SHP77 (cell line): ENCODE measurements around the gene MRPL37.

ENCODE experiments used
- DNase-seq, 2 experiments: peaks; one replicate each; lab custom pipeline; 2025; lab: John Stamatoyannopoulos, UW

The MRPL37 gene

DNA sequence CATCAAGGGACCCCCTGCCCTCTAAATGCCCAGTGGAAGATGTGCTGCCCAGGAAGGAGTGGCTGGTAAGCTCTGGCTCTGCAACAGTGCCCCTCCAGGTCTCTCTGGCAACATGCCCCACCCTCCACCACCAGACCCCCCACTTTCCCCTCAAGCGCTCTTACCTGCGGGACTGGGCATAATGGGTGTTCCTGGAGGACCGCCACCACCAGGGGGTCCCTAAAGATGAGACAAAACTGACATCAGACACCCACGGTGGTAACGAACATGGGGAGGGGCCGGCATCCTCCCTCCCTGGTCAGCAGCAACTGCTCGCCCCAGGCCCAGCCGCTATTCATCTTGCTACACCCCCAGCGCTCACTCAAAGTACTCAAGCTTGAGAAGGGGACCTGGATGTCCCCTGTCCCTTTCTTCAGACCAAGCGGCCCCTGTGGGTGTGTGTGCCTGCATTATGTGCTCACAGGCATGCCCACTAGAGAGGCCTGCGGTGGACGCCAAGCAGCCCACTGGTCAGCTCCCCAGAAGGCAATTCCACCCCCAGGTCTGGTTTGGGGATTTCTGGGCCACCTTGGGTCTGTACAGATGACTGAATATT lies 40.9 kb downstream of the MRPL37 start:
- no peak for DNase-seq

GRCh38 chr1:54241364-54241763 lies 41.4 kb downstream of the MRPL37 start:
- DNase-seq: no peak

- DNase-seq: no peak
Measured at GRCh38 chr1:54243022-54243421, 43.1 kb downstream of the MRPL37 start.

- DNase-seq: no peak
Measured at GRCh38 chr1:54244655-54245054, 44.7 kb downstream of the MRPL37 start.

GRCh38 chr1:54245501-54245900 lies 45.5 kb downstream of the MRPL37 start:
- DNase-seq: no peak

DNA sequence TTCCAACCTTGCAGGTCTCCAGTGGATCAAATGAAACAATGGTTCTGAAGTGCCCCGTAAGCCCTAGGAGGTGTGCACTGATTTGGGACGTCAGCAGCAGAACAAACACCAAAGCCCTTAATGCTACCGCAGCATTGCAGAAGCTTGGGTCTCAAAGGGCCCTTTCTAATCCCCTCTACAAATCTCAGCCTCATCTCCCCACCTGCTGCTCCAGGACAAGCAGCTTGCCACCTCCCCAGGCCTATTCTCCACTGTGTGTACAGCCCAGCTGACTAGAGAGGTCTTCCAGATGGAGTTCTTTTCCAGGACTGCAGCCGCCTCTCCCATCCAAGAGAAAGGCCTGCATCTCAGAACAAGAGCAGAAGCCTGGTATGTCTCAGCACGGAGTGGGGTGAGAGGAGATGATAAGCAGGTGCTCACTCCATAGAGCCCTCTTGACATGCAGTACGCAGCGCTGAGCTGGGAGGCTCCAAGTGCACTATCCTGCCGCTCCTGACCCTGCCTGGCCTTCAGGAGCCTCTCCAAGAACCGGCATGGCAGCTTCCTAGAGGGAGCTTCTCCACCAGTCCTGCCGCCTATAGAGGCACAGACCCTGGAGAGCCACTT lies 46.3 kb downstream of the MRPL37 start:
- no peak for DNase-seq

- DNase-seq: no peak
Measured at GRCh38 chr1:54247863-54248515, 48.0 kb downstream of the MRPL37 start.

DNA sequence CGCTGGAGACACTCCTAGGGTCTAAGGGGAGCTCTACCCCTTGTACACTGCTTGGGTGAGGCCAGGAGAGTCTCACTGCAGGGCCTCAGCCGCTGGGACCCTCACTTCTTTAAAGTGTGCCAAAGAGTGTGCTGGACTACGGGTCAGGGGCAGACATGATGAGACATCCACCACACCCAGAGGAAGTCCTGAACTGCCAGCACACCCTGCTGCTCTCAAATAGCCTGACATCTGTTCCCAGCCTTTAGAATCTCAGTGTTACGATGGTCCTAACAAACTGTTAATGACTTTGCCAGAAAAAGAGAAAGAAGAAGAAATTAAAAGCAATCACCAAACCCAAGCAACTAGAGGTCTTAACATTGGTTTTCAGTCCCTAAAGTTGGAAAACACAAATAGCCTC lies 49.0 kb downstream of the MRPL37 start:
- no peak for DNase-seq

DNA sequence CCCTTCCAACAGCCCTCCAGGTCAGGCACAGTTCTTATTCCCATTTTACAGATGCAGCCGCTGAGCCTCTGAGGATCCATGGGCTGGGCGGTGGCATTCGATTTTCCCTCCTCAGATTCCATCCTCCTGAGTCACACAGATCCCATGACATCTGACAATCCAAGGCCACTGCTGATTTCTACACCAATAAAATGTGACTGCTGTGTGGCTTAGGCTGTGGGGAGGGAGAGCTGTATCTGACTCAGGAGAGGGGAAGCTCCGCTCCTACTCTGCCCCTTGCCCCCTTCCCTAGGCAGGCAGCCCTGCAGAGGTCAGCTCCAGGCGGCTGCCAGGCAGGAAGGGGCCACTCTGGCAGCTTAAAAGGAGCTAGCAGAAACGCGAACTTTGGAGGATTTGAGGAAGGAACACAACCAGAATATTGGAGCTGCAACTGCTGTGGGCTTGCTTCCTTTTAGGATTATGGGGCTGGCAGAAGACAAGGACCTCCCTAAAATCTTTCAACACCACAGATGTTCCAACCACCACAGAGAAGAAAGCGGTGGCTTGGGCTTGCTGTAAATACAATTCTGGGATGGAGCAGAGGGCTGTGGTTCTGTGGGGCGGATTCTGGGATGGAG lies 50.0 kb downstream of the MRPL37 start:
- no peak for DNase-seq

DNA sequence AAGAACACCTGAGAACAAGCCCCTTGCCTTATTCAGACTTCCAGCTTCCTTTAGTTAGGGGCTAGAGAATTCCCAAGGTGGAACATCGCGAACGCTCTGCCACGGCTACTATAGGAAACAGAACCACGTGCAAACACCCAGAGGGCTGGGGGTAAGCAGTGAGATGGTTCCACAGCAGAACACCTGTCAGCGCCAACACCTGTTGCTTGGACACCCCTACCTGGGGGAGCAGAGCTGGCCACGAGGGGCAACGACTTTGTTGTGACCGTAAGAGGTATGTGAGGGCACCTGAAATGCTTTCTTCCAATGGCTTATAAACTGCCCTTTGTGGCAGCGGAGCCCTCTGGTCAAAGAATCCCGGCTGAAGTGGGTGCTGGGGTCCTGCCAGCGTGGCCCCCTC lies 50.7 kb downstream of the MRPL37 start:
- no peak for DNase-seq

DNA sequence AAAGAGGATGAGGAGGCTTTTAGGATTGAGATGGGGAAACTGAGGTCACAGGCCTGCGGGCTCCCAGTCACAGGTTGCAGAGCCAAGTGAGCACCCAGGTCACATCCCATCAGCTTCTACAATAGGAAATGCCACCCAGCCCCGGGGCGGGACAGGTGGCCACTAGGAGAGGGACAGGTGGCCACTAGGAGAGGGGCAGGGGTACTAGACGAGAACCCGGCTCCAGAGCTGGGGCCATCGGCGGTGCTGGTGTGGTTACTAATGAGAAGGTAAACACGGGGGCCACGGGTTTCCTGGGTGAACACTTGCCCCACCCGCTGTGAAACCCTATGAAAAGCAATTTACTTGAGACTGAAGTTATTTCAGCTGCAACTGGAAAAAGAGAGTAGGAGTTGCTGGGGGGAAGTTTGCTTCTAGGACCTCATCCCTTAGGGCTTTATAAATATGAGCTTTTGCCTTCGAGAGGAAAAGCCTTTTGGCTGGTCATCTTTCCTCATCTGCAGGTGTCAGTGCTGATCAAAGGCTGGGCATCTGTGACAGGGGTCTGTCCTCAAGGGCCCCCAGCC lies 52.5 kb downstream of the MRPL37 start:
- DNase-seq: no peak

DNA sequence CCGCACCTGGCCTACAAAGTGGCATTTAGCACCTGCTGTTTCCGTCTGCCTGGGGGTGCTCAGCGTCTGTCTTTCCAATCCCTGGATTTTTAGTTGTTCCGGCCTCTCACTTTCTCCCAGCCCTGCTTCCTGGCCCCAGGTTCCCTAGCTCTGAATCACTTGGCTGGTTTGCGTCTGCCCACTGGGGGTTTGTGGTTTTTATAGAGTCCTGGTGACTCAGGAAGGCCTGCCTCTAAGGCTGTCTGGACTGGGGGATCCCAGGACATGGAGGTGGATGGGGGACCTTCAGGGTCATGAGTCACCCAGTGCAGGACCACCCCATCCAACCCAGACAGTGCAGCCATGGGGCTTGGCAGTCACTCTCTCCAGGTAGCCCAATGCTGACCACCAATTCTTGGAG lies 53.5 kb downstream of the MRPL37 start:
- DNase-seq: peak in 1 of 2 experiments; percentile 6

DNA sequence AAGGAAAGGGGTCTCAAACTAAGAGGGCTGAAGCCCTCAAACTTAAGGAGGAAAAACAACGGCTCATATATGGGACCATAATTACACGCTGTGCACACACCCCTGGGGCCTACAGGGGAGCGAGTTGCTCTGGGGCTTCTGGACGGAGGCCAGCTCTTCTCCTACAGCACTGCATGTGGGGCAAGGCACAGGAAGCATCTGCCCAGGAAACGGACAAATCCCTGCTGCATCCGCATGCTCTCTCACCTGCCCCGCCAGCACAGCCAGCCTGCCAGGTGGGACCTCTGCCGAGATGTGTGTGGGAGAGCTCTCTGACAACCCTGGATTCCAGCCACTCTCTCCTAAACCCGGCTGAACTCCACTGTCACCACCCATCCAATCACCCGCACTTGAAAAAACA lies 54.1 kb downstream of the MRPL37 start:
- DNase-seq: peak; percentile 65 to 81

GRCh38 chr1:54255026-54255702 lies 55.2 kb downstream of the MRPL37 start:
- DNase-seq: no peak

GRCh38 chr1:54256522-54257345 lies 56.8 kb downstream of the MRPL37 start:
- DNase-seq: no peak

DNA sequence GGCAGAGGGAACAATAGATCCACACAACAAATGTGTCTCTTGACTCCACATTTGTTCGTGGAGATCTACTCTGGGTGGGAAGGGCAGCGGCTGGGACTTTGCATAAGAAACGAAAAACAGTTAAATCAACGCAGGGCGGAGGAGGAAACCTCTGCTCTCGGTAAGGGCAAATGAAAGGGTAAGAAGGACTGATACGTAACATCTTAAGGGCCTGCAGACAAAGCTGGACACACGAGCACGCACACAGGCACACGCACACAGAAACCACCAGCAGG lies 57.3 kb downstream of the MRPL37 start:
- no peak for DNase-seq

- DNase-seq: no peak
Measured at GRCh38 chr1:54257876-54258275, 57.9 kb downstream of the MRPL37 start.

GRCh38 chr1:54259546-54260140 lies 59.7 kb downstream of the MRPL37 start:
- no peak for DNase-seq

GRCh38 chr1:54260810-54261209 lies 60.8 kb downstream of the MRPL37 start:
- DNase-seq: no peak

- DNase-seq: no peak
Measured at GRCh38 chr1:54262244-54262643, 62.3 kb downstream of the MRPL37 start.

DNA sequence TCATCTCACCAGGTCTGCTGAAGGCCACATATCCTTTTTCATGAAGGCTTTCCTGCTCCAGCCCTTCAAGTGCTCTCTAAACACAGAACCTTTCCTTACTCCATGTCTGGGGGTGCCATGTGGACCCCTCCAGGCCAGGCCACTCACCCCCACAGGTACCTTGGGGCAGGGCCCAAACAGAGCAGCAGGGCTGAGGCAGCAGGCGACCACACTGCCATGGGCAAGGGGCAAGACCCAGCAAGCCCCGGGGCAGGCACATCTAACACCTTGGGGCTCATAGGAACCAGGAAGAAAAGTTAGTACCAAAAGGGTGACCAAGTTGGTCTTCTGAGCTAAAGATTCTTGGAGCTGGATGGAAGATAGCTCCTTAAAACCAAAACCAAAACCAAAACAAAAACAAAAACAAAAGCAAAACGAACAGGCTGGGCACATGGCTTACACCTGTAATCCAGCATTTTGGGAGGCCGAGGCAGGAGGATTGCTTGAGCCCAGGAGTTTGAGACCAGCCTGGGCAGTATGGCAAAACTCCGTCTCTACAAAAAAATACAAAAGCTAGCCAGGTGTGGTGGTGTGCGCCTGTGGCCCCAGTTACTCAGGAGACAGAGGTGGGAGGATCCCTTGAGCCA lies 63.7 kb downstream of the MRPL37 start:
- no peak for DNase-seq
